DND-41 (cell line): Measurements from ENCODE around the gene TEX19.

Experiments used
- EZH2 ChIP-seq: IDR thresholded peaks from 3 replicates; pipeline ENCODE4 v1.6.1; 2012; ENCODE audit warnings: borderline replicate concordance, low read depth, mild to moderate bottlenecking, moderate library complexity, low read length, inconsistent platforms; ENCODE audit not compliant: severe bottlenecking
- TF ChIP-seq, protein P1 (sequence below): IDR thresholded peaks from 2 replicates; pipeline ENCODE4 v1.5.1; 2012; ENCODE audit warnings: borderline replicate concordance, low read length, moderate library complexity, mild to moderate bottlenecking; ENCODE audit not compliant: poor library complexity, severe bottlenecking; ENCODE audit errors: extremely low read depth

DNA sequence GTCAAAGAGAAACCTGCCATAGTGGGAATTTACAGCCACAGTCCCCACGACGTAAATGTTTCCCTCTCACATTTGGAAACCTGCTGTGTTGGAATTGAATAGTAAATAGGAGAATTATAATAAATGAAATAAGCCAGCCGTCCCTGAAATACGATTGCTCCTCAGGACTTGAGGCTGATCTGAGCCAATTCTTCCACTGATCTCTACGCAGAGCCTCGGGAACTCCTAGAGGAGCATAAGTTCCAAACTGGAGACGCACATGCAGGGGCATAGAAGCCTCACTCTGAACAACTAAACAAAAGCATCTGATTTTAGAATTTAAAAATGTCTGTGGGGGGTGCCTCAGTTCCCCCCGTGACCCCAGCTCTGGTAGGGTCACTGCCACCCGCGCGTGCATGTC is 10.2 kb upstream of the TEX19 start:
- TF ChIP-seq, protein P1, sequence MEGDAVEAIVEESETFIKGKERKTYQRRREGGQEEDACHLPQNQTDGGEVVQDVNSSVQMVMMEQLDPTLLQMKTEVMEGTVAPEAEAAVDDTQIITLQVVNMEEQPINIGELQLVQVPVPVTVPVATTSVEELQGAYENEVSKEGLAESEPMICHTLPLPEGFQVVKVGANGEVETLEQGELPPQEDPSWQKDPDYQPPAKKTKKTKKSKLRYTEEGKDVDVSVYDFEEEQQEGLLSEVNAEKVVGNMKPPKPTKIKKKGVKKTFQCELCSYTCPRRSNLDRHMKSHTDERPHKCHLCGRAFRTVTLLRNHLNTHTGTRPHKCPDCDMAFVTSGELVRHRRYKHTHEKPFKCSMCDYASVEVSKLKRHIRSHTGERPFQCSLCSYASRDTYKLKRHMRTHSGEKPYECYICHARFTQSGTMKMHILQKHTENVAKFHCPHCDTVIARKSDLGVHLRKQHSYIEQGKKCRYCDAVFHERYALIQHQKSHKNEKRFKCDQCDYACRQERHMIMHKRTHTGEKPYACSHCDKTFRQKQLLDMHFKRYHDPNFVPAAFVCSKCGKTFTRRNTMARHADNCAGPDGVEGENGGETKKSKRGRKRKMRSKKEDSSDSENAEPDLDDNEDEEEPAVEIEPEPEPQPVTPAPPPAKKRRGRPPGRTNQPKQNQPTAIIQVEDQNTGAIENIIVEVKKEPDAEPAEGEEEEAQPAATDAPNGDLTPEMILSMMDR = no peak
- TF ChIP-seq EZH2 = no peak
